ENCODE results near the gene RIPK3. TPM values are rescaled to one million over a fixed set of nuclear protein-coding genes. Genes with fewer than 3 reads are reported as not detected.

RIPK3 gene
- total and polyA plus RNA-seq, 7 donors, result 0.94 to 1.9 (median 1.2) TPM

GRCh38 chr14:24300326-24300980, 39.3 kb downstream of the RIPK3 start:
- TF ChIP-seq CTCF (IDR thresholded peaks at IDR 0.05), result no peak
- H3K36me3 ChIP-seq (ENCODE audit: insufficient read depth in 1 of 2, low read depth in 1 of 2), result peaks cover 0 to 57% of the 10 kb centered on the region in 2 donors
- WGBS, 3 donors, result 28 to 32% (median 31%) methylated on average over 16 of the region's 16 CpGs
- intact Hi-C loops (cut with DNase I), result no loop called here
- peak overlapping the region; percentile 90 for H3K27ac ChIP-seq
- H3K4me3 ChIP-seq, result peak overlapping the region; percentile 98
- no peaks in the 10 kb centered on the region for H3K27me3 ChIP-seq (ENCODE audit: insufficient read depth in 3 of 3, low read length in 2 of 3)
- ATAC-seq (no peak), DNase-seq (no peak)
- peaks cover 27% of the 10 kb centered on the region for H3K4me1 ChIP-seq
- H3K9me3 ChIP-seq, result no peaks in the 10 kb centered on the region

- intact Hi-C loops (cut with DNase I), result loop anchor here in 1 of 2 donors (2.0 kb wide), 1 partner anchor 55 kb away; no protein-coding TSS in a partner anchor
- 1% methylated on average over 70 to 75 of the region's 75 CpGs for WGBS, 3 donors
- Histone ChIP-seq H3K27ac (peak within 1 kb of the TSS; percentile 90), H3K4me1 (peaks cover 27% of the 10 kb centered on the region), H3K36me3 (ENCODE audit: insufficient read depth in 1 of 2, low read depth in 1 of 2) (peaks cover 0 to 57% of the 10 kb centered on the region in 2 donors), H3K27me3 (ENCODE audit: insufficient read depth in 3 of 3, low read length in 2 of 3) (no peaks in the 10 kb centered on the region), H3K9me3 (no peaks in the 10 kb centered on the region), H3K4me3 (peak within 1 kb of the TSS; percentile 98)
- TF ChIP-seq CTCF (IDR thresholded peaks at IDR 0.05), result no peak
- DNase-seq (peak; percentile 91 to 95), ATAC-seq (peak; percentile 91 to 96 (median 94))
Observed at GRCh38 chr14:24299255-24300191, 40.3 kb downstream of the RIPK3 start, which contains the start of the genes DHRS1 and NOP9. Gene DHRS1 (minus strand): TSS chr14:24299780. CDS start chr14:24299106, 674 bp downstream. Gene NOP9 (plus strand): TSS chr14:24299850. CDS start chr14:24299955, 105 bp downstream.

- Histone ChIP-seq H3K36me3 (ENCODE audit: insufficient read depth in 1 of 2, low read depth in 1 of 2) (peaks cover 0 to 53% of the 10 kb centered on the region in 2 donors), H3K9me3 (no peaks in the 10 kb centered on the region), H3K27me3 (ENCODE audit: insufficient read depth in 3 of 3, low read length in 2 of 3) (no peaks in the 10 kb centered on the region), H3K27ac (peak overlapping the region; percentile 90), H3K4me3 (peak overlapping the region; percentile 98), H3K4me1 (peaks cover 27% of the 10 kb centered on the region)
- ATAC-seq (peak in 3 of 4 donors; percentile 29 to 38 (median 36)), DNase-seq (no peak)
- intact Hi-C loops (cut with DNase I), result loop anchor here in 1 of 2 donors (2.0 kb wide), 1 partner anchor 54 kb away; no protein-coding TSS in a partner anchor
- 48 to 50% (median 48%) methylated on average over 7 of the region's 7 CpGs for WGBS, 3 donors
- TF ChIP-seq CTCF (IDR thresholded peaks at IDR 0.05), result no peak
Observed at GRCh38 chr14:24298892-24299254, 40.9 kb downstream of the RIPK3 start.

DNA sequence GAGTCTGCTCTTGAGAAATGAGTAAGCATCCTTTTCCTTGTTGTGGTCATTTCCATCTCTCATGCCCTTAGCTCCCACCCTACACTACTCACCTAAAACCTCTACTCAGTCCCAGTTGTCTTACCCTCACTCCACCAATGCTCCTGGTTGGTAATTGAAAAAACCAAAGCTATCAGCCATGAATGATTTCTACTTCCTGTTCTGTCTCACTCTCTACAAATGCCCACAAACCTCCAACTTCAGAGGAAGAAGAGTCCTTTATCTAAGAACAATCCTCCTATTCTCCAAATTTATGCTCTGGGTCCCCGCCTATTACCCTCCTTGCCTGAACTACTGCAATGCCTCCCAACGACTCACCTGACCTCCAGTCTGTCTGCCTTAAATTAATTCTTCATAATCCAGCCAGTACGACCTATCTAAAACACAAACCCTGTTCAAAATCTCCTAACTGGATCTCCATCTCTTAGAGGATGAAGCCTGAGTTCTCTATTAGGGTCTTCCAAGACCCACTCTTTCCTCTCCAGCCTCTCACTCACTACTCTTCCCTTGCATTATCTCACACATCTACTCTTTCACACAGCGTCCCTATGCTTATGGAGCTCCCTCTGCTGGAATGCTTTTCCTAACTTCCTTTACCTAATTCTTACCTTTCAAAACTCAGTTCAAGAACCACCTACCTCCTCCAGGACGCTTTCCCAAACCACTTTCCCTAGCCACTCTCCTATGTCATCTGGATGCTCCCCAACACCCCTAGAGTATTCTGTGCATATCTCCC, 42.4 kb downstream of the RIPK3 start:
- H3K4me3 ChIP-seq, result no peak overlapping the region
- intact Hi-C loops (cut with DNase I), result no loop called here
- WGBS, 3 donors, result 55 to 59% (median 56%) methylated on average over 5 of the region's 5 CpGs
- no peaks in the 10 kb centered on the region for H3K27me3 ChIP-seq (ENCODE audit: insufficient read depth in 3 of 3, low read length in 2 of 3)
- H3K27ac ChIP-seq, result peak overlapping the region; percentile 20
- peaks cover 27% of the 10 kb centered on the region for H3K4me1 ChIP-seq
- peaks cover 0 to 44% of the 10 kb centered on the region in 2 donors for H3K36me3 ChIP-seq (ENCODE audit: insufficient read depth in 1 of 2, low read depth in 1 of 2)
- DNase-seq, result no peak
- TF ChIP-seq CTCF (IDR thresholded peaks at IDR 0.05), result peak; percentile 19
- ATAC-seq, result no peak
- H3K9me3 ChIP-seq, result no peaks in the 10 kb centered on the region

Measured in psoas muscle (tissue), 8 donors.